ENCODE measurements around the gene PET100. TPM values are rescaled to one million over a fixed set of nuclear protein-coding genes. Genes with fewer than 3 reads are reported as not detected.

The PET100 gene
- polyA plus RNA-seq, 1 donor (not counting 4 experiments of a cell fraction or from before 2014, with no cell fraction given): 85.8 TPM

DNA sequence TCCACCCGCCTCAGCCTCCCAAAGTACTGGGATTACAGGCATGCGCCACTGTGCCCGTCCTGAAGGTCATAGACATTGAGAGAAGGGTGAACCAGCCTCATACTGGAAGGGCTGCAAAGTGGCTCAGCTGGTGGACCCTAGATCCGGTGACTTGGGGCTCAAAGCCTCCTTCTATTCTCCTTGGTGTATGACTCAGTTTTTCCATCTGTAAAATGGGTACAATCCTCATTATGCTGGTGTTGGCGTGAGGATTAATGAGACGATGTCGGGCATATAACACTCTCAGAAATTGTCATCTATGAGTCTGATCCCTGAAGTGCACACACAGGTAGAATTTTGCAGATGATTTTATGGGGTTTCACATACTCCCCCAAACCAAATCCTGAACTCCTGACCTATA lies 39.8 kb upstream of the PET100 start:
- no peak overlapping the region for H3K27ac ChIP-seq (ENCODE audit: control insufficient read depth, insufficient read depth, low read length)
- dilution Hi-C loops (cut with MboI; ENCODE audit: extremely low pct_ligation_motif_present, low sequenced_read_pairs): no loop called here

DNA sequence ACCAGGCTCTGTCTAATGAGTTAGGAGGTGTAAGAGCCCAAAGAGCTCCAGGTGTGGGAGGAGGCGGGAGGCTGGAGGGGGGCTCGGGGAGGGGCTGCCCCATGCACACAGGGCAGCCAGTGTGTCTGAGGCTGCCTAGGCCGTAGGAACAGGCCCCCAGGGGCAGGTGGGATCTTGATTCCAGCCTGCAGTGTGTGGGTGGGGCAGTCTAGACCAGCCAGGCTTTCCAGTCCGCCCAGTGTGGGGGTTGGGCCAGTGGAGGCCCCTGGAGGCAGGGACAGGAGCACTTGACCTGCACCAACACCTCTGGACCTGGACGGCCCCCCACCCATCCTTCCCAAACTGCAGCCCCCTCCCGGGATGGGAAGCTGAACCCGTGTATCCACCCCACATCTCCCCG lies 39.3 kb upstream of the PET100 start:
- DNase-seq (ENCODE audit: low read depth, low spot score): no peak
- Histone ChIP-seq H2AFZ (ENCODE audit: control insufficient read depth, low read length) (no peak overlapping the region), H3K79me2 (ENCODE audit: control insufficient read depth, insufficient read depth, low read length) (no peaks in the 10 kb centered on the region), H3K9me1 (ENCODE audit: control insufficient read depth, extremely low read depth, insufficient read depth, low read length) (no peaks in the 10 kb centered on the region), H3K9me3 (ENCODE audit: control insufficient read depth, low read depth, low read length) (no peaks in the 10 kb centered on the region), H3K27me3 (ENCODE audit: control insufficient read depth, extremely low read depth, insufficient read depth, low read length) (peaks cover 4% of the 10 kb centered on the region), H3K4me1 (ENCODE audit: control insufficient read depth, extremely low read depth, insufficient read depth, low read length) (peaks cover 9% of the 10 kb centered on the region), H3K27ac (ENCODE audit: control insufficient read depth, insufficient read depth, low read length) (no peak overlapping the region), H3K4me3 (ENCODE audit: control insufficient read depth in 2 of 3, extremely low read depth in 1 of 3, insufficient read depth in 2 of 3, low read depth in 1 of 3, low read length in 3 of 3) (no peak overlapping the region), H4K20me1 (ENCODE audit: control insufficient read depth, extremely low read depth, insufficient read depth, low read length) (no peaks in the 10 kb centered on the region), H3K36me3 (ENCODE audit: control insufficient read depth in 2 of 2, extremely low read depth in 1 of 2, insufficient read depth in 2 of 2, low read length in 2 of 2) (no peaks in the 10 kb centered on the region), H3K4me2 (ENCODE audit: control insufficient read depth, extremely low read depth, insufficient read depth, low read depth, low read length) (no peak overlapping the region), H3K9ac (ENCODE audit: control insufficient read depth, extremely low read depth, insufficient read depth, low read length) (no peak overlapping the region)
- no peak for TF ChIP-seq EZH2 (IDR thresholded peaks at IDR 0.05; ENCODE audit: low read length)
- TF ChIP-seq, protein P1, sequence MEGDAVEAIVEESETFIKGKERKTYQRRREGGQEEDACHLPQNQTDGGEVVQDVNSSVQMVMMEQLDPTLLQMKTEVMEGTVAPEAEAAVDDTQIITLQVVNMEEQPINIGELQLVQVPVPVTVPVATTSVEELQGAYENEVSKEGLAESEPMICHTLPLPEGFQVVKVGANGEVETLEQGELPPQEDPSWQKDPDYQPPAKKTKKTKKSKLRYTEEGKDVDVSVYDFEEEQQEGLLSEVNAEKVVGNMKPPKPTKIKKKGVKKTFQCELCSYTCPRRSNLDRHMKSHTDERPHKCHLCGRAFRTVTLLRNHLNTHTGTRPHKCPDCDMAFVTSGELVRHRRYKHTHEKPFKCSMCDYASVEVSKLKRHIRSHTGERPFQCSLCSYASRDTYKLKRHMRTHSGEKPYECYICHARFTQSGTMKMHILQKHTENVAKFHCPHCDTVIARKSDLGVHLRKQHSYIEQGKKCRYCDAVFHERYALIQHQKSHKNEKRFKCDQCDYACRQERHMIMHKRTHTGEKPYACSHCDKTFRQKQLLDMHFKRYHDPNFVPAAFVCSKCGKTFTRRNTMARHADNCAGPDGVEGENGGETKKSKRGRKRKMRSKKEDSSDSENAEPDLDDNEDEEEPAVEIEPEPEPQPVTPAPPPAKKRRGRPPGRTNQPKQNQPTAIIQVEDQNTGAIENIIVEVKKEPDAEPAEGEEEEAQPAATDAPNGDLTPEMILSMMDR (optimal IDR thresholded peaks at IDR 0.05 in 1 of 3, IDR thresholded peaks at IDR 0.05 in 1 of 3, conservative IDR thresholded peaks at IDR 0.05 in 1 of 3; ENCODE audit: extremely low read depth in 1 of 3, insufficient read depth in 2 of 3, low read length in 3 of 3): no peak
- no peak for FAIRE-seq
- dilution Hi-C loops (cut with MboI; ENCODE audit: extremely low pct_ligation_motif_present, low sequenced_read_pairs): no loop called here

More for the DNA sequence above, 39.8 kb upstream of the PET100 start:
- Histone ChIP-seq H3K9me1 (ENCODE audit: control insufficient read depth, extremely low read depth, insufficient read depth, low read length) (no peaks in the 10 kb centered on the region), H3K4me2 (ENCODE audit: control insufficient read depth, extremely low read depth, insufficient read depth, low read depth, low read length) (no peak overlapping the region), H3K27me3 (ENCODE audit: control insufficient read depth, extremely low read depth, insufficient read depth, low read length) (peaks cover 4% of the 10 kb centered on the region), H3K36me3 (ENCODE audit: control insufficient read depth in 2 of 2, extremely low read depth in 1 of 2, insufficient read depth in 2 of 2, low read length in 2 of 2) (no peaks in the 10 kb centered on the region), H3K4me3 (ENCODE audit: control insufficient read depth in 2 of 3, extremely low read depth in 1 of 3, insufficient read depth in 2 of 3, low read depth in 1 of 3, low read length in 3 of 3) (no peak overlapping the region), H2AFZ (ENCODE audit: control insufficient read depth, low read length) (no peak overlapping the region), H3K4me1 (ENCODE audit: control insufficient read depth, extremely low read depth, insufficient read depth, low read length) (peaks cover 9% of the 10 kb centered on the region), H3K9ac (ENCODE audit: control insufficient read depth, extremely low read depth, insufficient read depth, low read length) (no peak overlapping the region), H4K20me1 (ENCODE audit: control insufficient read depth, extremely low read depth, insufficient read depth, low read length) (no peaks in the 10 kb centered on the region), H3K79me2 (ENCODE audit: control insufficient read depth, insufficient read depth, low read length) (no peaks in the 10 kb centered on the region), H3K9me3 (ENCODE audit: control insufficient read depth, low read depth, low read length) (no peaks in the 10 kb centered on the region)
- DNase-seq (ENCODE audit: low read depth, low spot score) (no peak), FAIRE-seq (no peak)
- TF ChIP-seq, protein P1 (optimal IDR thresholded peaks at IDR 0.05 in 1 of 3, IDR thresholded peaks at IDR 0.05 in 1 of 3, conservative IDR thresholded peaks at IDR 0.05 in 1 of 3; ENCODE audit: extremely low read depth in 1 of 3, insufficient read depth in 2 of 3, low read length in 3 of 3): no peak
- no peak for TF ChIP-seq EZH2 (IDR thresholded peaks at IDR 0.05; ENCODE audit: low read length)
